ENCODE data around the gene DCAF15.
"Not testable (repeated sequence)": the region's sequence is repeated elsewhere in the genome, so short reads cannot be mapped to it uniquely, and the experiment has no call there.

DCAF15 gene

GRCh38 chr19:13960863-13961784, 8.8 kb downstream of the DCAF15 start:
- FAIRE-seq: no peak

DNA sequence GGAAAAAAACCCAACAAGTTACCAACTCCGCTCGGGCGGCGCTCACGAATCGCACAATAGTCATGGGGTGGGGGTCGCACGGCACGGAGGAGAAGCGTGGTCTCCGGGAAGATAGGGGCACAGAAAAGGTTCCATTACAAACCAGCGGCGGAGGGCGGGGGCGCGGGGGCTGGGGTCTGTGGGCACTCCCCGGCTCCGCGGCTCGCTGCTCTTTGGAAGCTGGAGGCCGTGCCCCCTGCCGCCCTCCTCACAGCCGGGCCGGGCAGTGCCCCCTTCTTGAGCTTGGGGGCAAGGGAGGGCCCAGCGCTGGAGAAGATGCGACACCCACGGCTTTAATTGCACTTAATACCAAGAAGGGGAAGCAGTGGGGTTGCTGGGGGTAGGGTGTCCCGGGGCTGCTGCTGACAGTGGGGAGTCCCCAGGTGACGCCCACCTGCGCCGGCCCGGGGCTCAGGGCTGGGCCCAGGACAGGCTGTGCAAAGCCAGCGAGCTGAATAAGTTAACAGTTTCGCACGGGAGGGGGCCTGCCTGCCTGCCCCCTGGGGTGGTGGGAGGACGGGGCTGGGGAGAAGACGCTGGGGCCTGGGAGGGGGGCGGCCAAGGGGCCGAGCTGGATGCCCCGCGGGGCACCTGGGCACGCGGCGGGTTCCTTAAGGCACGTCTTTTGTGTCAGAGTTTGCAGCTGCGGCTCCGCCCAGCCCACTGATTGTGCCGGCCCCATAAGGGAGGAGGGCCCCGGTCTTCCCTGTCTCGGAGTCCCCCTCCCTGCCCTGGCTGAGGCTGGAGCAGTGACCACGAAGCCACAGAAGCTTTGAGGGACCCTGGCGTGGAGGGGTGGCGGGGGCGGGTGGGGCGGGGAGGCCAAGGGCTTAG, 9.8 kb downstream of the DCAF15 start:
- no peak for FAIRE-seq

DNA sequence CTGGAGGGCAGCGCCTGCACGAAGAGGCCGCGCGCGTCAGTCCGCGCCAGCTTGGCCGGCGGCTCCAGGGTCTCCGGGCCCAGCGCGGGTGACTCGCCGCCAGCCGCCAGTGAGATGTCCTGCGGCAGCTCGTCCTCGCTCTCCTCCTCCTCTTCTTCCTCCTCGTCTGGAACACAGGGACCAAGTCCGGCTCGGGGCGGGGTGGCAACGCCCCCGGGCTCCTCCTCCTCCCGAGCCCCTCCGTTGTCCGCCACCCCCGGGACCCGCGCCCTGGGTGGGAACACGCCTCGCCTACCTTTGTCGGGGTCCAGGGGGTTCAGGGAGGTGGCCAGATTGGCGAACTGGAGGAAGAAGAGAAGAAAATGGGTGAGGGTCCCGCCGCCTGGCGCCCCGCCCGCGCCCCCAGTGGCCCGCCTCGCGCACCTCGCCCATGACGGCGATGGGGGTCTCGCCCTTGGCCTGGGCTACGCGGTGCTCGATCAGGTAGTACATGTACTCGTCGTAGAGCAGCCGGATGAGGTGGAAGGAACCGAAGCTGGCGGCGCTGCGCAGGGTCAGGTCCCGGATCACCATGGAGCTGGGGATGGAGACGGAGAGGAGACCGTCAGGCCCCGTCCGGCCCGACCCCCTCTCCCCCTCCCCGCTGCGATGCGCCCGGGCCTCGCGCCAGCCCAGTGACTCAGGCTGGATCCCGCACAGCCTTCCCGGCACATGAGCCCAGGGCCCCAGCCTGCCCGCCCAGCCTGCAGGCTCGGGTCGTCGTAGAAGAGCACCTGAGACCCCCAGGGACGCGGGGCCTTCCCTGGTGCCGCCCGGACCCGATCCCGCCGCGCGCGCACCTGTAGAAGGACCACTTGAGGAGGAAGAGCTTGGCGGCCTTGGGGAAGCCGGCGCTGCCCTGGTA, 10.6 kb downstream of the DCAF15 start:
- no peak for FAIRE-seq

DNA sequence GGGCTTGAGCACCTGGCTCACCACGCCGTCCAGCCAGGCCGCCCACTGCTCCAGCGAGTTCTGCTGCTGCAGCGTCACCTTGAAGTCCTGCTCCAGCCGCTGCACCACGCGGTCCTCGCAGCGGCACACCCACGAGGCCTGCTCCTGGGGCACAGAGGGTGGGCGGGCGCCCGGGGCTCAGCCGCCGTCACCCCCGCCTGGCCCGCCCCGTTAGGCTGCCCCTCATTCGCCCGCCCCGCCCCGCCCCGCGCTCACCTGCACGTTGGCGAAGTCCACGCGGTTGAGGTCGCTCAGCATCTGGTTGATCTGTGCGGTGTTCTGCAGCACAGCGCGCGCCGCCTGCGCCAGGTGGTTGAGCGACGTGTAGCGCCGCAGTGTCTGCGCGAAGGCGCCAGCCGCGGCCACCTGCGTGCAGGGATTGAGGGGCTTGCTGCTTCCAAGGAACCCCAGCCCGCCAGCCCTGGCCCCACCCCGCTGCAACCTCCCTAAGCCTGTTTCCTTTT, 11.3 kb downstream of the DCAF15 start:
- no peak for FAIRE-seq

DNA sequence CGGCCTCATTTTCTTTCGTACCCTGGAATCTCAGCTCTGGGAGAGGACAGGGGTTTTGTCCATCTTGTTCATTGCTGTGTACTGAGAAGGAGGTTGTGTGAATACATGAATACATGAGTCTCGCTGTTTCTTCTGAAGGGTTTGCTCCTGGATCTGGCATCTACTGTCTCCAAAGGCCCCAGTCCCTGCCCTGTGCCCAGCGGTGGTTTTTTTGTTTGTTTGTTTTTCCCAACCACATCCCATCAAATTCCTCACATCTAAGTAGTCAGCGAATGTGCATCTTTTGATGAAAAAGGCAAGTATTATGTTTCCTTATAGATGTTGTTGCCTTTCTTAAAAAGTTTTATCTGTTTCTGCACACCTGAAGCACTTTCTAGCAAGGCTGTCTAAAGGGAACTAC, 12.5 kb downstream of the DCAF15 start:
- FAIRE-seq: no peak

DNA sequence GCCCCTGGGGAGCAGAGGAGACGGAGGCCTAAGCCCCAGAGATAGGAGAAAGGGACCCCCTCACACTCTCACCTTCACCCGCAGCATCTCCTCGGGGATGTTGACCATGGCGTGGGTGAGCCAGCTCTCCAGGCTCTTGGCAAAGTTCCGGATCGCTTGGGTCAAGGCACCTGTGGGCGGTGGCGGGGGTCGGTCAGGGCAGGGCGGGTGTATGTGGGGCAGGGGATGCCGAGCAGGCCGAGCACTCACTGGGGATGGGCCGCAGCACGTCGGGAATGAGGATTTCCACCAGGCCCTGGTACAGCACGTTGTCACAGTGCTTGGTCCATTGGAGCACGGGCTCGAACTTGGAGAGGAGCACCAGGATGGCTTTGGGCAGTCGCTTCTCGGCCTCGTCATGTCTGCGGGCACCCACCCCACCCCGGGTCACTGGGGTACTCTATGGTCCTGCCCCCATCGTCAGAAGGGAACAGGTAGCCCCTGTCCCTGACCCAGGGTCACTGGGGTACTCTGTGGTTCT, 13.1 kb downstream of the DCAF15 start:
- FAIRE-seq: no peak

GRCh38 chr19:13965926-13966683, 13.8 kb downstream of the DCAF15 start:
- FAIRE-seq: no peak

DNA sequence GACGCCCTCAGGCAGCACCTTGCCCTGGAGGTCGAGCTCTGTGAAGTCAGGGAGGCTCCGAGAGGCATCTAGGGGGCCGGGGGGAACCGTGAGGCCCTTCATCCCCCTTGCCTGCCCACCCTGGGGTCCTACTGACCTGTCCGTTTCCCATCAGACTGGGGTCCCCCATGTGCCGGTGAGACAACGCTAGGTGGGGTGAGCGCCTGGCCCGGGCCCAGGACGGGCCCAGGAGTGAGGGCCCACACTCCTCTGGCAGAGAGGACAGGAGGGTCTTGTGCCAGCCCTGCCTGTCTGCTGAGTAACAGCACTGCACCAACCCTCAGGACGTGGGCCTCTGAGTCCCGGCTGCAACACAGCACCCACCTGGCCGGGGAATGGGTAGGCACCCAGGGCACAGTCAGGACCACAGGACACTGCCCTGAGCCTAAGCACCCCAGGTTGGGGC, 14.4 kb downstream of the DCAF15 start:
- FAIRE-seq: no peak

DNA sequence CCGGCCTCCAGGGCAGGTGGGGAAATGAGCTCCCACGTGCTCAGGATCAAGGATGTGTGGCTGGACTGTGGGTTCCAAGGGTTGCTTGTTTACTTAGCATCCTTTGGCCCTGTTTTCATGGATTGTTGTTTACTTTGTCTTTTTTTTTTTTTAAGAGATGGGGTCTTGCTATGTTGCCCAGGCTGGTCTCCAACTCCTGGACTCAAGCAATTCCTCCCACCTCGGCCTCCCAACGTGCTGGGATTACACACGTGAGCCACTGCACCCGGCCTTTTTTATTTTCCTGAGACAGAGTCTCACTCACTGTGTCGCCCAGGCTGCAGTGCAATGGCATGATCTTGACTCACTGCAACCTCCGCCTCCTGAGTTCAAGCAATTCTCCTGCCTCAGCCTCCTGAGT, 14.9 kb downstream of the DCAF15 start:
- FAIRE-seq: not testable (repeated sequence)

GRCh38 chr19:13968383-13968935, 16.1 kb downstream of the DCAF15 start:
- no peak for FAIRE-seq

GRCh38 chr19:13968999-13969398, 16.7 kb downstream of the DCAF15 start:
- FAIRE-seq: no peak

DNA sequence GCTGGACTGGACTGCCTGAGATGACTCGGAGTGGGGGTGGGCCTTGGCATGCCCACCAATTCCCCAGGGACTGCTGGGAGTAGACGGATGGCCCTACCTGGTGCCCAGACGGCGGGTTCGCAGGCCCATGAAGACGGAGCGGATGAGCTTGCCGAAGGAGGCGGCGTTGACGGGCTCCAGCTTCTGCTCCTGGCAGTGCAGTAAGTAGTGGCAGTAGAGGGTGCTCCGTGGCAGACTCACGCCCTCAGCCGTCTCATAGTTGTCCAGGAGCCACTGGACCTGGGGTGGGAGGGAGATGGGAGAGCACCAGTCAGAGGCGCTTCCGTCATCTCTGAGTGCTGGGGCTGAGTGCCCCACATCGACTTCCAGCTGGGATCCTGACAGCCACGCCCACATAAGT, 17.6 kb downstream of the DCAF15 start:
- no peak for FAIRE-seq

DNA sequence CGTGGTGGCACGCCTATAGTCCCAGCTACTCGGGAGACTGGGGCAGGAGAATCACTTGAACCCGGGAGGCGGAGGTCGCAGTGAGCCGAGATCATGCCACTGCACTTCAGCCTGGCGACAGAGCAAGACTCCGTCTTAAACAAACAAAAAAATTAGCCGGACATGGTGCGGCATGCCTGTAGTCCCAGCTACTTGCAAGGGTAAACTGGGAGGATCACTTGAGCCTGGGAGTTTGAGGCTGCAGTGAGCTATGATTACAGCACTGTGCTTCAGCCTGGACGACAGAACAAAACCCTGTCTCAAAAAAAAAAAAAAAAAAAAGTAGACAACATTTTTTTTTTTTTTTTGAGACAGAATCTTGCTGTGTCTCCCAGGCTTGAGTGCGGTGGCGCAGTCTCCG, 19.6 kb downstream of the DCAF15 start:
- not testable (repeated sequence) for FAIRE-seq

DNA sequence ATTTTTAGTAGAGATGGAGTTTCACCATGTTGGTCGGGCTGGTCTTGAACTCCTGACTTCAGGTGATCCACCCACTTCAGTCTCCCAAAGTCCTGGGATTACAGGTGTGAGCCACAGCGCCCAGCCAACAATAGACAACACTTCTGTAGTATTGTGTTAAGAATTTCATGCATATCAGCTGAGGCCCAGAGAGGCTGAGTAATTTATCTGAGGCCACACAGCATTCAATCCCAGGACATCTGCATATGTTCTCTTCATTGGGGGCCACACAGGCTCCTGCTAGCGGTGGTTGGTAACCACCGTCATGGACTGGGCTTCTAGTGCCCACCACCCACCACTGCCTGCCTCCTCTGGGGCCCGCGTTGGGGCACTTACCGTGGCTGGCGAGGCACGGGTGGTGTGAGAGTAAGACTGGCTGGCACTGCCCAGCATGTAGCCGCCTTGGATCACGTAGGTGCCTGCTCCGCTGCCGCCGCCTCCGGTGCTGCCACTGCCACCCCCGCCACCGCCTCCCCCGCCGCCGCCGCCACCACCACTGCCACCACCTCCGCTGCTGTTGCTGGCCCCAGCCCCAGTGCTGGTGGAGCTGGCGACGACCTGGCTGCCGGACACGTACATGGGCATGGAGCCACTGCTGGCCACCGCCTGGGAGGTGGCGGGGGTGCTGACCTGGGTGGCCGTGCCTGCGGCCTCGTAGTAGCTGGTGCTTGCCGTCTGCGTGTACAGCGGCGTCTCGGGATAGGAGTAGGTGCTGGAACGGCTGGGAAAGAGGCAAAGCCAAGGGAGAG, 20.3 kb downstream of the DCAF15 start:
- FAIRE-seq: no peak

- FAIRE-seq: not testable (repeated sequence)
Measured at GRCh38 chr19:13973479-13973878, 21.2 kb downstream of the DCAF15 start.

DNA sequence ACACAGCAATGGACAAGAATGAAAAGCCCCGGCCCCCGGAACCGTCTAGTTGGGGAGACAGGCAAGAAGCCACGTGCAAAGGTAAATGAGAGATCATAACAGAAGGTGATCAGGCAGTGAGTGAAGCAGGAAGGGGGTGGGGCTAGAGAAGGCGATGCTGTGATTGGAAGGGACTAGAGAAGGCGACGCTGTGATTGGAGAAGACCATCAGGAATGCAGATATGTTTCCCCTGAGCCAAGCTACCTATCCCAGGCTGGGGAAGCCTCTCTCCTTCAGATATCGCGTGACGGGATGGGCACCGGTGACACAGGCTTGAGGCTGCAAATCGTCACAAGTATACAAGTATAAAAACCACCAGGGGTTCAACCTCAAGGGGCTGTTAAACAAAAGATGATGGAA, 21.8 kb downstream of the DCAF15 start:
- no peak for FAIRE-seq

GRCh38 chr19:13975870-13976269, 23.6 kb downstream of the DCAF15 start:
- FAIRE-seq: no peak

DNA sequence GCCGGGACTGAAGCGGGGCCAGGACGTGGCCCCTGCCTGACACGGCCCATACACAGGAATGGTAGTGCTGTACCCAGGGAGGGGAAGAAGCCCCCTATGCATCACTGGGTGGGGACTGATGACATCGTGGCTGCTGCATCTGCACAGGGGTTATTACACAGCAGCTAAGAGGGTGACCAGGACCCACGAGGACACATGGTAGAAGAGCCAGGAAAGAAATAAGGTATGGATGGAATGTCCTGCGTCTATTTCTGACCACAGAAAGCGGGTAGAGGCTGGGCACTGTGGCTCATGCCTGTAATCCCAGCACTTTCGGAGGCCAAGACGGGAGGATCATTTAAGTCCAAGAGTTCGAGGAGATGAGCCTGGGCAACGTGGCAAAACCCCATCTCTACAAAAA, 24.1 kb downstream of the DCAF15 start:
- FAIRE-seq: no peak

- FAIRE-seq: no peak
Measured at GRCh38 chr19:13977803-13978202, 25.5 kb downstream of the DCAF15 start.

Measured in islet of Langerhans (tissue), 1 donor.